ENCODE measurements around the gene PRAMEF1. TPM values are rescaled to one million over a fixed set of nuclear protein-coding genes. Genes with fewer than 3 reads are reported as not detected.

PRAMEF1 gene
- total and polyA plus RNA-seq, 11 donors, result not detected

- Histone ChIP-seq H3K9me3 (peaks cover 0 to 4% (median 0%) of the 10 kb centered on the region in 12 donors), H3K27ac (no peak overlapping the region), H3K4me3 (no peak overlapping the region), H3K36me3 (no peaks in the 10 kb centered on the region), H3K27me3 (peaks cover 0 to 33% (median 8%) of the 10 kb centered on the region in 9 donors), H3K4me1 (no peaks in the 10 kb centered on the region)
- intact Hi-C loops (cut with DNase I), result no loop called here
- TF ChIP-seq CTCF (IDR thresholded peaks at IDR 0.05) (no peak), POLR2A (IDR thresholded peaks at IDR 0.05) (no peak)
- no peak for DNase-seq
- no peak for ATAC-seq
- 55 to 77% (median 70%) methylated on average over 1 to 5 of the region's 5 CpGs for WGBS, 4 donors
Observed at GRCh38 chr1:12774801-12775345, 16.3 kb upstream of the PRAMEF1 start.

- intact Hi-C loops (cut with DNase I), result no loop called here
- 70 to 75% (median 72%) methylated on average over 8 of the region's 8 CpGs for WGBS, 4 donors
- Histone ChIP-seq H3K9me3 (peaks cover 0 to 4% (median 0%) of the 10 kb centered on the region in 12 donors), H3K27me3 (peaks cover 0 to 27% (median 7%) of the 10 kb centered on the region in 9 donors), H3K4me1 (no peaks in the 10 kb centered on the region), H3K36me3 (no peaks in the 10 kb centered on the region), H3K4me3 (no peak overlapping the region), H3K27ac (no peak overlapping the region)
- DNase-seq, result no peak
- no peak for TF ChIP-seq CTCF (IDR thresholded peaks at IDR 0.05)
- no peak for TF ChIP-seq POLR2A (IDR thresholded peaks at IDR 0.05)
- no peak for ATAC-seq
Observed at GRCh38 chr1:12775443-12775842, 15.8 kb upstream of the PRAMEF1 start.

- TF ChIP-seq POLR2A (IDR thresholded peaks at IDR 0.05), result no peak
- no peak for TF ChIP-seq CTCF (IDR thresholded peaks at IDR 0.05)
- peaks cover 0 to 12% (median 0%) of the 10 kb centered on the region in 9 donors for H3K27me3 ChIP-seq
- peaks cover 0 to 4% (median 0%) of the 10 kb centered on the region in 12 donors for H3K9me3 ChIP-seq
- no peaks in the 10 kb centered on the region for H3K36me3 ChIP-seq
- intact Hi-C loops (cut with DNase I), result no loop called here
- H3K4me1 ChIP-seq, result no peaks in the 10 kb centered on the region
- WGBS, 4 donors, result 84 to 87% (median 85%) methylated on average over 7 to 15 of the region's 15 CpGs
- no peak overlapping the region for H3K27ac ChIP-seq
- H3K4me3 ChIP-seq, result no peak overlapping the region
- ATAC-seq, result no peak
- DNase-seq, result no peak
Observed at GRCh38 chr1:12776801-12777557, 14.2 kb upstream of the PRAMEF1 start.

GRCh38 chr1:12778061-12778460, 13.1 kb upstream of the PRAMEF1 start:
- Histone ChIP-seq H3K9me3 (peaks cover 0 to 4% (median 0%) of the 10 kb centered on the region in 12 donors), H3K27me3 (peaks cover 0 to 10% (median 0%) of the 10 kb centered on the region in 9 donors), H3K36me3 (no peaks in the 10 kb centered on the region), H3K27ac (no peak overlapping the region), H3K4me1 (no peaks in the 10 kb centered on the region), H3K4me3 (no peak overlapping the region)
- no peak for DNase-seq
- TF ChIP-seq CTCF (IDR thresholded peaks at IDR 0.05), result no peak
- TF ChIP-seq POLR2A (IDR thresholded peaks at IDR 0.05), result no peak
- WGBS, 4 donors, result 74 to 88% (median 81%) methylated on average over 4 of the region's 4 CpGs
- intact Hi-C loops (cut with DNase I), result no loop called here
- ATAC-seq, result no peak

All from heart left ventricle (tissue), 16 donors.